ENCODE measurements around the gene REEP2.

DNA sequence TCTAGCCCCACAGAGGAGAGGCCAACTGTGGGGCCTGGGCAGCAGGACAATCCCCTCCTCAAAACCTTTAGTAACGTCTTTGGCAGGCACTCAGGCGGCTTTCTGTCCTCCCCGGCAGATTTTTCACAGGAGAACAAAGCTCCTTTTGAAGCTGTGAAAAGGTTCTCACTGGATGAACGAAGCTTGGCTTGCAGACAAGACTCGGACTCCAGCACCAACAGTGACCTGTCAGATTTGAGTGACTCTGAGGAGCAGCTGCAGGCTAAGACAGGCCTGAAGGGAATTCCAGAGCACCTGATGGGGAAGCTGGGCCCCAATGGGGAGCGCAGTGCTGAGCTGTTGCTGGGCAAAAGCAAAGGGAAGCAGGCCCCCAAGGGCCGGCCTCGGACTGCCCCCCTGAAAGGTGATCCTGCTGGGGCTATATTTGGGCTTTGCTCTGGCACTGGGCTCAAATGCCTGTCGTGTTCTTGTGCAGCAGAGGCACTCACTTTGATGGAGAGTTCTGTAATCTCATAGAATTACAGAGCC, 46.9 kb upstream of the REEP2 start:
- TF ChIP-seq, protein P1, sequence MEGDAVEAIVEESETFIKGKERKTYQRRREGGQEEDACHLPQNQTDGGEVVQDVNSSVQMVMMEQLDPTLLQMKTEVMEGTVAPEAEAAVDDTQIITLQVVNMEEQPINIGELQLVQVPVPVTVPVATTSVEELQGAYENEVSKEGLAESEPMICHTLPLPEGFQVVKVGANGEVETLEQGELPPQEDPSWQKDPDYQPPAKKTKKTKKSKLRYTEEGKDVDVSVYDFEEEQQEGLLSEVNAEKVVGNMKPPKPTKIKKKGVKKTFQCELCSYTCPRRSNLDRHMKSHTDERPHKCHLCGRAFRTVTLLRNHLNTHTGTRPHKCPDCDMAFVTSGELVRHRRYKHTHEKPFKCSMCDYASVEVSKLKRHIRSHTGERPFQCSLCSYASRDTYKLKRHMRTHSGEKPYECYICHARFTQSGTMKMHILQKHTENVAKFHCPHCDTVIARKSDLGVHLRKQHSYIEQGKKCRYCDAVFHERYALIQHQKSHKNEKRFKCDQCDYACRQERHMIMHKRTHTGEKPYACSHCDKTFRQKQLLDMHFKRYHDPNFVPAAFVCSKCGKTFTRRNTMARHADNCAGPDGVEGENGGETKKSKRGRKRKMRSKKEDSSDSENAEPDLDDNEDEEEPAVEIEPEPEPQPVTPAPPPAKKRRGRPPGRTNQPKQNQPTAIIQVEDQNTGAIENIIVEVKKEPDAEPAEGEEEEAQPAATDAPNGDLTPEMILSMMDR (IDR thresholded peaks at IDR 0.05), result no peak
- TF ChIP-seq POLR2A (IDR thresholded peaks at IDR 0.05), result no peak
